Astrocyte of the cerebellum (primary cell): ENCODE results near the gene NR1D2.

Experiments used
- DNase-seq: peaks from one replicate; pipeline ENCODE4 v3.0.0-alpha.2; 2011; ENCODE audit warnings: low read depth
- H3K4me3 ChIP-seq: 2 replicates; pipeline ENCODE4 v1.5.1; 2011; ENCODE audit warnings: mild to moderate bottlenecking, low read depth, low read length, moderate library complexity
- in situ Hi-C: cut with HindIII; loops from 2 replicates; pipeline ENCODE4 v1.10.0; 2017; ENCODE audit warnings: low sequenced_read_pairs
- TF ChIP-seq, protein P1 (sequence below): IDR thresholded peaks from 2 replicates; pipeline ENCODE4 v1.5.1; 2012; ENCODE audit warnings: low read length, low read depth, moderate library complexity, mild to moderate bottlenecking; ENCODE audit errors: missing control alignments

The NR1D2 gene

DNA sequence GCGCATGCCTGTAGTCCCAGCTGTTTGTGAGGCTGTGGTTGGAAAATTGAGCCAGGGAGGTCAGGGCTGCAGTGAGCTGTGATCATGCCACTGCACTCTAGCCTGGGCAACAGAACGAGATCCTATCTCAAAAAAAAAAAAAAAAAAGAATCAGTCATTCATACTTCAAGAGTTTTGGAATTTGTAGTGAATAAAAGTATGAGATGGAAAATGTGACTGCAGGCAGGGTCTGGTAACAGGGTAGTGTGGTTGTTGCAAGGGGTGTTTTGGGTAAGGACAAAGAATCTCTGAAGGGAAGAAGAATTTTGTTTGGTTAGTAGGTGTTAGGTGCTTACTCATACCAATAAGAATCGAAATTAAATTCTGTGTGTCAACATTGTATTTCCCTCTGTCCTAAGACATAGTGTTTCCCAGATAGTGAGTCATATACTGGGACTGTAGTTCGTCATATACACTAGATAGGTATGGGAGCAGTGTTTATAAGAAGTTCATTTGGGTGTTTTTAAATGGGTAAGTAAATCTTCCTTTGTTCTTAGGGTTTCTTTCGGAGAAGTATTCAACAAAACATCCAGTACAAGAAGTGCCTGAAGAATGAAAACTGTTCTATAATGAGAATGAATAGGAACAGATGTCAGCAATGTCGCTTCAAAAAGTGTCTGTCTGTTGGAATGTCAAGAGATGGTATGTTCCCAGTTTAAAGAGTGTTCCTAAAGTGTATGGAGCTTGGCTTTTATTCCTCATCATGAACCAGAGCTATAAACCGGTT lies 14.2 kb downstream of the NR1D2 start:
- TF ChIP-seq, protein P1, sequence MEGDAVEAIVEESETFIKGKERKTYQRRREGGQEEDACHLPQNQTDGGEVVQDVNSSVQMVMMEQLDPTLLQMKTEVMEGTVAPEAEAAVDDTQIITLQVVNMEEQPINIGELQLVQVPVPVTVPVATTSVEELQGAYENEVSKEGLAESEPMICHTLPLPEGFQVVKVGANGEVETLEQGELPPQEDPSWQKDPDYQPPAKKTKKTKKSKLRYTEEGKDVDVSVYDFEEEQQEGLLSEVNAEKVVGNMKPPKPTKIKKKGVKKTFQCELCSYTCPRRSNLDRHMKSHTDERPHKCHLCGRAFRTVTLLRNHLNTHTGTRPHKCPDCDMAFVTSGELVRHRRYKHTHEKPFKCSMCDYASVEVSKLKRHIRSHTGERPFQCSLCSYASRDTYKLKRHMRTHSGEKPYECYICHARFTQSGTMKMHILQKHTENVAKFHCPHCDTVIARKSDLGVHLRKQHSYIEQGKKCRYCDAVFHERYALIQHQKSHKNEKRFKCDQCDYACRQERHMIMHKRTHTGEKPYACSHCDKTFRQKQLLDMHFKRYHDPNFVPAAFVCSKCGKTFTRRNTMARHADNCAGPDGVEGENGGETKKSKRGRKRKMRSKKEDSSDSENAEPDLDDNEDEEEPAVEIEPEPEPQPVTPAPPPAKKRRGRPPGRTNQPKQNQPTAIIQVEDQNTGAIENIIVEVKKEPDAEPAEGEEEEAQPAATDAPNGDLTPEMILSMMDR: no peak
- in situ Hi-C loops: no loop called here
- no peak overlapping the region for H3K4me3 ChIP-seq
- peak; percentile 58 for DNase-seq

DNA sequence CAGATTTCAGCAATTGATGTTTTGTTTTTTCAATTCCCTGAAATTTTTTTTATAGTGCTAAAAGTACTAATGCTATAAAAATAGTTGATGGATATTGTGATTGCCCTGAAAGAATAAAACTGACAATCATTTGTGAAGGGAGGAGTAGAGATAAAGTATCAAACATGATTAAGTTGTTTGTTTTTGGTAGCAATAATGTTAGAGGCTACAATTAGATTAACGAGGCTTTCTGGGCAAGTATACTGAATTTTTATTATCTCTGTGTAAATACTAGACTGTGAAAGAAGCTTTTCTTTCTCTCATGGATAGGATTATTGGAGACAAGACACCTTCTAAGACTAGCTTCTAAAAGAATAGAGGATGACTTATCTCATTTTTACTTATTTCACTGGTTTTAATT lies 15.6 kb downstream of the NR1D2 start:
- in situ Hi-C loops: no loop called here
- TF ChIP-seq, protein P1: no peak
- DNase-seq: no peak

DNA sequence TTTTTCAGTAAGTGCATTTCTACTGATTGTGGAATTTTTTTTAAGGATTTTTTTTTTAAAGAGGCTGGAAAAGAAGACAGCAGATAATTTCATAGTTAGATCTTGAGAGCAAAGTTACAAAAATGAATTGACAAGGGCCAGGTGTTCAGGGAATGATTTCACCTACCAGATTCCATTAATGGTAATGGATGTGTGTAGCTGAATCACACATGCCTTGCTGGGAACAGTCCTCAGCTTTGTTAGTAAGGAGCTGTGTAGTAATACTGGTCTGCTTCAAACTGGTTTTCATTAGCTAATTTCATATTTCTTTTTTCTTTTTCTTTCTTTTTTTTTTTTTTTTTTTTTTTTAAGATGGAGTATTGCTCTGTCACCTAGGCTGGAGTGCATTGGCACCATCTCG lies 16.0 kb downstream of the NR1D2 start:
- DNase-seq: no peak
- H3K4me3 ChIP-seq: no peak overlapping the region
- in situ Hi-C loops: no loop called here
- TF ChIP-seq, protein P1: no peak

More for the DNA sequence above, 15.6 kb downstream of the NR1D2 start:
- H3K4me3 ChIP-seq: no peak overlapping the region

DNA sequence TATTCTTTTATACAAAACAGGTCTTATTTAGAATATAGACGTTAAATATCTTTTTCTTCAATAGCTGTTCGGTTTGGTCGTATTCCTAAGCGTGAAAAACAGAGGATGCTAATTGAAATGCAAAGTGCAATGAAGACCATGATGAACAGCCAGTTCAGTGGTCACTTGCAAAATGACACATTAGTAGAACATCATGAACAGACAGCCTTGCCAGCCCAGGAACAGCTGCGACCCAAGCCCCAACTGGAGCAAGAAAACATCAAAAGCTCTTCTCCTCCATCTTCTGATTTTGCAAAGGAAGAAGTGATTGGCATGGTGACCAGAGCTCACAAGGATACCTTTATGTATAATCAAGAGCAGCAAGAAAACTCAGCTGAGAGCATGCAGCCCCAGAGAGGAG lies 16.8 kb downstream of the NR1D2 start:
- no peak for DNase-seq
- no peak overlapping the region for H3K4me3 ChIP-seq
- TF ChIP-seq, protein P1: no peak
- in situ Hi-C loops: no loop called here

DNA sequence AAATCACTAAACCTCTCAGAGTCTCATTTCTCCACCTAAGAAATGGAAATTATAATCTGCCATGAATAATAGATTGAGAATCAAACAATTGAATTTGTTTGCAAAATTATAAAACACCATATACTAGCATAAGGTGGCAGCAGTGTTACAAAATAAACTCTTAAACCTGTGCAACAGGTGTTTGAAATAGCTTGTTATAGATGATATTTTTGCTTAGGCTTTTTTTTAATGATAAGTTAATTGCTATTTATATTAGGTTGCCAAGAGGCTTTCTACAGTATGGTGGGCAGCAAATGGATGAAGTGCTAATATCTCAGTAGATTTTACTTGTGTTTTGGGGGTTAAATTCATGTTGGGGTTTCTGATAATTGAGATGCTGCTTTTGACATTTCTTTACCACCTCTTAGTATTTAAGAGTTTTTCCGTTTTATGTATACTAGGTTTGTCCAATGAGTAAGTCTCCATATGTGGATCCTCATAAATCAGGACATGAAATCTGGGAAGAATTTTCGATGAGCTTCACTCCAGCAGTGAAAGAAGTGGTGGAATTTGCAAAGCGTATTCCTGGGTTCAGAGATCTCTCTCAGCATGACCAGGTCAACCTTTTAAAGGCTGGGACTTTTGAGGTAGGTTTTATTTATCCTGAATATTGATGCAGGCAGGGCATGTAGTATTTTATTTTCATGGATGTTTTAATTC lies 19.6 kb downstream of the NR1D2 start:
- DNase-seq: no peak
- in situ Hi-C loops: no loop called here
- TF ChIP-seq, protein P1: no peak
- no peak overlapping the region for H3K4me3 ChIP-seq

DNA sequence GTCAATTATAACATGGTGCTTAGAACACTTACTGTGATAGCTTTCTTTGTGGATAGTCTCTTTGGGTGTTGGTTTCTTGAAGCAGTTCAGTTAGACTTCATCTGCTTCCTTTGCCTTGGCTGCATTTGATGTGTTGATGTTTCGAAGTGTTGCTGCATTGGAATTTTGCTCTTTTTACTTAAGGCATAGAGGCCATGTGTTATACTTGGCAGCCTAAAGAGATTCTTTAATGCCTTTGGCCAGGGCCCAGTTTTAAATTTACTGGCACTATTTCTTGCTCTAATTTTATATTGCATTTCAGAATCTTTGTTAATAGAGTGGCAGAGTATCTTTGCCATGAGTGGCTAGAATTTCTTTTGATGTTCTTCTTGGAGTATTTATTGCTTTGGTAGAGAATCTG lies 21.2 kb downstream of the NR1D2 start:
- no peak for DNase-seq
- in situ Hi-C loops: no loop called here
- TF ChIP-seq, protein P1: no peak
- H3K4me3 ChIP-seq: no peak overlapping the region
